ENCODE results near the gene PIP4K2B.

The PIP4K2B gene

GRCh38 chr17:38777641-38778250 lies 21.6 kb downstream of the PIP4K2B start:
- DNase-seq, result no peak

GRCh38 chr17:38773258-38773657 lies 26.1 kb downstream of the PIP4K2B start:
- DNase-seq, result no peak

GRCh38 chr17:38768417-38768816 lies 30.9 kb downstream of the PIP4K2B start:
- DNase-seq, result no peak

- DNase-seq, result no peak
Observed at GRCh38 chr17:38766341-38766740, 33.0 kb downstream of the PIP4K2B start.

- DNase-seq, result no peak
Observed at GRCh38 chr17:38762231-38762630, 37.1 kb downstream of the PIP4K2B start.

GRCh38 chr17:38761612-38762011 lies 37.7 kb downstream of the PIP4K2B start:
- DNase-seq, result no peak

- DNase-seq, result no peak
Observed at GRCh38 chr17:38753071-38753506, 46.3 kb downstream of the PIP4K2B start.

- DNase-seq, result peak; percentile 98
Observed at GRCh38 chr17:38752308-38753070, 46.9 kb downstream of the PIP4K2B start, which contains the start of gene PSMB3. Gene PSMB3 (plus strand): TSS chr17:38752741. CDS start chr17:38752827, 86 bp downstream.

- no peak for DNase-seq
Observed at GRCh38 chr17:38751808-38752307, 47.5 kb downstream of the PIP4K2B start.

- no peak for DNase-seq
Observed at GRCh38 chr17:38751144-38751807, 48.1 kb downstream of the PIP4K2B start.

- no peak for DNase-seq
Observed at GRCh38 chr17:38750312-38751121, 48.8 kb downstream of the PIP4K2B start.

- no peak for DNase-seq
Observed at GRCh38 chr17:38750044-38750311, 49.4 kb downstream of the PIP4K2B start.

GRCh38 chr17:38749223-38750043 lies 49.9 kb downstream of the PIP4K2B start:
- DNase-seq, result no peak

GRCh38 chr17:38748892-38749222 lies 50.5 kb downstream of the PIP4K2B start:
- no peak for DNase-seq

GRCh38 chr17:38748149-38748891 lies 51.0 kb downstream of the PIP4K2B start, which contains the start of gene PCGF2:
Gene PCGF2 (minus strand): TSS chr17:38748336. CDS start chr17:38740402, 7,934 bp downstream.
- no peak for DNase-seq

GRCh38 chr17:38747463-38748148 lies 51.8 kb downstream of the PIP4K2B start:
- DNase-seq, result no peak

GRCh38 chr17:38746849-38747462 lies 52.4 kb downstream of the PIP4K2B start:
- DNase-seq, result no peak

GRCh38 chr17:38746004-38746848 lies 53.1 kb downstream of the PIP4K2B start:
- no peak for DNase-seq

- no peak for DNase-seq
Observed at GRCh38 chr17:38745545-38745944, 53.8 kb downstream of the PIP4K2B start.
